ENCODE measurements around the gene ABL2. TPM values are rescaled to one million over a fixed set of nuclear protein-coding genes. Genes with fewer than 3 reads are reported as not detected.
"Not testable (repeated sequence)": the region's sequence is repeated elsewhere in the genome, so short reads cannot be mapped to it uniquely, and the experiment has no call there.

The ABL2 gene
- total and polyA plus RNA-seq, 7 donors = 1.2 to 32.6 (median 10.3) TPM

DNA sequence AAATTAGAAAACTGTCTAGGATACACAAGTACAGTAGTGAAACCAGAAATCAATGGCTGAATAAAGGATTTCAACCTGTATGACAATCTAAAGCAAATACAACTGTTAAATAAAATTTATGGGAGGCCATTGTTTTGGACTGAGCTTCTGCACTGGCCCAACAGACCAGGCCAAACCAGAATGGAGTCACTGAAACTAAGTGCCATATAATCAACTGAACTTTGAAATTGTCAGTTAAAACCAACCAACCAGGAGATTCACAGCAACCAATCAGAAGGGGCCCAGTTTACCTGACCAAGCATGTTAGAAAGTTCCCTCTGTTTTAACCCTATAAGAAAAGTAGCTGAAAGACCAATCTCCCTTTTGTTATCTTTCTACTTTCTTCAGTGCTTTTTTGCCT is 33.6 kb upstream of the ABL2 start:
- no peaks in the 10 kb centered on the region for H3K27me3 ChIP-seq
- H3K4me1 ChIP-seq = no peaks in the 10 kb centered on the region
- DNase-seq = no peak
- intact Hi-C loops (cut with DNase I) = no loop called here
- no peak overlapping the region for H3K27ac ChIP-seq
- TF ChIP-seq EP300 (IDR thresholded peaks at IDR 0.05) (no peak), POLR2A (IDR thresholded peaks at IDR 0.05) (no peak)
- no peak overlapping the region for H3K4me3 ChIP-seq
- no peaks in the 10 kb centered on the region for H3K9me3 ChIP-seq
- H3K36me3 ChIP-seq = no peaks in the 10 kb centered on the region

DNA sequence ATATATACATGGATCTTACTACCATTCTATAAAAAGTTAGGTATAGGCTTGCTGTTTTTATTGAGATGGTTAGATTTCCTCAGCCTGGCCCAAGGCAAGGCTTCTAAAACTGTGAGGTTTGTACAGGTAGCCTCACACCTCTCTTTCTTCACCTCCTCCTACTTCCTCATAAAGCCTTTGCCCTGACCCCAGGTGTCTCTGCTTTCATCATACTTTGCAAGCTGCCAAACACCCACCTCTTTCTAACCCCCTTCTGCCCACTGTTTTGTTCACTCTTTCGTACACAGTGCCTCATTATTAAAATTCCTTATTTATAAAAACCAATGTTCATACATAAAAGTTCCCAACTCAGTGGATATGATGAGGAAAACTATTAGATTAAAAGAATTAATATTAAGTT is 32.7 kb upstream of the ABL2 start:
- no peak overlapping the region for H3K4me3 ChIP-seq
- intact Hi-C loops (cut with DNase I) = no loop called here
- no peak overlapping the region for H3K27ac ChIP-seq
- TF ChIP-seq EP300 (IDR thresholded peaks at IDR 0.05) (no peak), POLR2AphosphoS5 (IDR thresholded peaks at IDR 0.05) (no peak), POLR2A (IDR thresholded peaks at IDR 0.05) (no peak)
- TF ChIP-seq, protein P1, sequence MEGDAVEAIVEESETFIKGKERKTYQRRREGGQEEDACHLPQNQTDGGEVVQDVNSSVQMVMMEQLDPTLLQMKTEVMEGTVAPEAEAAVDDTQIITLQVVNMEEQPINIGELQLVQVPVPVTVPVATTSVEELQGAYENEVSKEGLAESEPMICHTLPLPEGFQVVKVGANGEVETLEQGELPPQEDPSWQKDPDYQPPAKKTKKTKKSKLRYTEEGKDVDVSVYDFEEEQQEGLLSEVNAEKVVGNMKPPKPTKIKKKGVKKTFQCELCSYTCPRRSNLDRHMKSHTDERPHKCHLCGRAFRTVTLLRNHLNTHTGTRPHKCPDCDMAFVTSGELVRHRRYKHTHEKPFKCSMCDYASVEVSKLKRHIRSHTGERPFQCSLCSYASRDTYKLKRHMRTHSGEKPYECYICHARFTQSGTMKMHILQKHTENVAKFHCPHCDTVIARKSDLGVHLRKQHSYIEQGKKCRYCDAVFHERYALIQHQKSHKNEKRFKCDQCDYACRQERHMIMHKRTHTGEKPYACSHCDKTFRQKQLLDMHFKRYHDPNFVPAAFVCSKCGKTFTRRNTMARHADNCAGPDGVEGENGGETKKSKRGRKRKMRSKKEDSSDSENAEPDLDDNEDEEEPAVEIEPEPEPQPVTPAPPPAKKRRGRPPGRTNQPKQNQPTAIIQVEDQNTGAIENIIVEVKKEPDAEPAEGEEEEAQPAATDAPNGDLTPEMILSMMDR (IDR thresholded peaks at IDR 0.05) = no peak
- no peak for DNase-seq
- no peaks in the 10 kb centered on the region for H3K9me3 ChIP-seq
- H3K4me1 ChIP-seq = no peaks in the 10 kb centered on the region
- WGBS, 2 donors = 83 to 99% methylated on average over 1 of the region's 1 CpG
- H3K36me3 ChIP-seq = no peaks in the 10 kb centered on the region
- no peaks in the 10 kb centered on the region for H3K27me3 ChIP-seq

DNA sequence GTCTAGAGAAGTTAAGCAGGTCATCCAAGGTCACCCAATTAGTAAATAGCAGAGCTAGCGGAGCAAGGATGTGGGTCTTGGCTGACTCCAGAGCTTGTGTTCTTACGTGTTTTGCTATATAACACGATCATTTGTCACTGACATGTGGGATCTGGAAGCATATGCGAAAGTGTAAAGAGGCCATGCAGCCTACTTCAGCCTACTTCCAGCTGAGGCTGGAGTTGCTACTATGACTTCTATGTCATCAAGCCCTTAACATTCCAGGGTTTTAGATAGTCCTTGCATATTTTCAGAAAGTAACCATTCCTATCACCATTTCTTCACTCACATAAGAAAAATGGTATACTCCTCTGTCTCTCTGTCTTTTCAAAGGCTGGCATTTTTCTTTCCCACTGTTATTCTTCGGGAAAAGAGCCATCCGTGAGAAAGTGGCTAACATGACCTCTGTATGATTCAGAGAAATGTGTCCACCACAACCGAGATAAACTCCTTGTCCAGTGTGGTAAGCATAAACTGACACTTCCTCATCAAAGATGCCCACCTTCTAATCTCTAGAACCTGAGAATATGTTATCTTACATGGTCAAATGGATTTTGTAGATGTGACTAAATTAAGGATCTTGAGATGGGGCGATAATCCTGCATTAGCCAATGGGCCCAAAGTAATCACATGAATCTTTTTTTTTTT is 24.0 kb upstream of the ABL2 start:
- no peak for DNase-seq
- intact Hi-C loops (cut with DNase I) = no loop called here
- TF ChIP-seq EP300 (IDR thresholded peaks at IDR 0.05) (no peak), POLR2A (IDR thresholded peaks at IDR 0.05) (no peak)
- TF ChIP-seq, protein P1 (IDR thresholded peaks at IDR 0.05) = no peak
- H3K4me3 ChIP-seq = no peak overlapping the region
- H3K27ac ChIP-seq = no peak overlapping the region
- H3K9me3 ChIP-seq = no peaks in the 10 kb centered on the region
- H3K4me1 ChIP-seq = no peaks in the 10 kb centered on the region
- 82 to 85% methylated on average over 8 of the region's 8 CpGs for WGBS, 2 donors
- no peaks in the 10 kb centered on the region for H3K36me3 ChIP-seq
- H3K27me3 ChIP-seq = no peaks in the 10 kb centered on the region

- Histone ChIP-seq H3K27ac (no peak overlapping the region), H3K9me3 (no peaks in the 10 kb centered on the region), H3K36me3 (no peaks in the 10 kb centered on the region), H3K27me3 (no peaks in the 10 kb centered on the region), H3K4me3 (no peak overlapping the region), H3K4me1 (no peaks in the 10 kb centered on the region)
- DNase-seq = no peak
- intact Hi-C loops (cut with DNase I) = no loop called here
- WGBS, 2 donors = 76 to 90% methylated on average over 4 of the region's 4 CpGs
- no peak for TF ChIP-seq POLR2A (IDR thresholded peaks at IDR 0.05)
- TF ChIP-seq EP300 (IDR thresholded peaks at IDR 0.05) = no peak
- TF ChIP-seq POLR2AphosphoS5 (IDR thresholded peaks at IDR 0.05) = no peak
Observed at GRCh38 chr1:179252606-179253005, 23.1 kb upstream of the ABL2 start.

DNA sequence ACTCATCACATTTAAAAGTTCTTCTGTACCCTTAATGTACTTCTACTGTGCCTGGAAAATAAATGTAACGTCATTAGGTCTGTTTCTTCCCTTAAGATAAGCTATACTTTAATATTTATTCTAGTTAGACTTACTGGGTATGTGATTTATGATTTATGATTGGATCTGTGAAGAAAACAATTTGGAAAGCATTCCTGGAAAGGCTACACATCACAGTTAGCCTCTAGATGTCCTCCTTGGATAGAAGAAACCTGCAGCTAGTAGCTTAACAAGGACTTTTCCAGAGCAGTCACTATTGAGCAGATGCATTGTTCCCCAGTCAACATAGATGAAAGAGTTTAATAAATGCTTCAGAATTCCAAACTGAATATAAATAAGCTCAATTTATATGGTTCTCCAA is 22.2 kb upstream of the ABL2 start:
- Histone ChIP-seq H3K9me3 (no peaks in the 10 kb centered on the region), H3K4me1 (no peaks in the 10 kb centered on the region), H3K4me3 (no peak overlapping the region), H3K36me3 (no peaks in the 10 kb centered on the region), H3K27me3 (no peaks in the 10 kb centered on the region), H3K27ac (no peak overlapping the region)
- intact Hi-C loops (cut with DNase I) = no loop called here
- 8 to 50% methylated on average over 1 of the region's 1 CpG for WGBS, 2 donors
- TF ChIP-seq EP300 (IDR thresholded peaks at IDR 0.05) (no peak), POLR2AphosphoS5 (IDR thresholded peaks at IDR 0.05) (no peak), POLR2A (IDR thresholded peaks at IDR 0.05) (no peak)
- TF ChIP-seq, protein P1 (IDR thresholded peaks at IDR 0.05) = peak in 3 of 4 experiments; percentile 9 to 31 (median 18)
- DNase-seq = no peak

GRCh38 chr1:179247923-179248322 is 18.4 kb upstream of the ABL2 start:
- DNase-seq = no peak
- TF ChIP-seq EP300 (IDR thresholded peaks at IDR 0.05) (no peak), POLR2AphosphoS5 (IDR thresholded peaks at IDR 0.05) (no peak), POLR2A (IDR thresholded peaks at IDR 0.05) (no peak)
- TF ChIP-seq, protein P1 (IDR thresholded peaks at IDR 0.05) = no peak
- Histone ChIP-seq H3K27ac (no peak overlapping the region), H3K4me1 (no peaks in the 10 kb centered on the region), H3K36me3 (no peaks in the 10 kb centered on the region), H3K9me3 (no peaks in the 10 kb centered on the region), H3K27me3 (no peaks in the 10 kb centered on the region), H3K4me3 (no peak overlapping the region)
- intact Hi-C loops (cut with DNase I) = no loop called here
- 84 to 96% methylated on average over 9 of the region's 9 CpGs for WGBS, 2 donors

DNA sequence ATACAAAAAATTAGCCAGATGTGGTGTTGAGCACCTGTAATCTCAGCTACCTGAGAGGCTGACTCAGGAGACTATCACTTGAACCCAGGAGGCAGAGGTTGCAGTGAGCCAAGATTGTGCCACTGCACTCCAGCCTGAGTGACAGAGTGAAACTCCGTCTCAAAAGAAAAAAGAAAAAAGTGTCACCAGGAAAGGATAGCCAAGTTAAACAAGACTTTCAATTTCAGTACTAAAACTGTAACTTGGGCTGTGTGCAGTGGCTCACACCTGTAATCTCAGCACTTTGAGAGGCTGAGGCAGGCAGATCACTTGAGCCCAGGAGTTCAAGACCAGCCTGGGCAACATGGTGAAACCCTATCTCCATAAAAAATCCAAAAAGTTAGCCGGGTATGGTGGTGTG is 15.9 kb upstream of the ABL2 start:
- WGBS, 2 donors = 61 to 87% methylated on average over 2 of the region's 2 CpGs
- H3K27ac ChIP-seq; H3K9me3 ChIP-seq; H3K4me3 ChIP-seq; H3K27me3 ChIP-seq; DNase-seq; H3K4me1 ChIP-seq; intact Hi-C loops (cut with DNase I); H3K36me3 ChIP-seq: not testable (repeated sequence)
